Right atrium auricular region (tissue), 2 donors: ENCODE measurements around the gene LRRC71. TPM values are rescaled to one million over a fixed set of nuclear protein-coding genes. Genes with fewer than 3 reads are reported as not detected.

Source experiments
- DNase-seq: peaks from one replicate; pipeline ENCODE4 v3.0.0-alpha.2; 2019; ENCODE audit warnings: low spot score
- H3K27ac ChIP-seq, 2 donors: fragments of 200-600 bp; sonication (generic); 1 replicate in 1 of 2; 2 replicates in 1 of 2; pipeline ENCODE4 v1.5.1; 2016 to 2019
- H3K27me3 ChIP-seq, 2 donors: fragments of 200-600 bp; sonication (generic); one replicate each; pipeline versions ENCODE4 v1.5.1 to v1.6.0; 2017 to 2019
- H3K36me3 ChIP-seq: fragments of 200-600 bp; sonication (generic); one replicate; pipeline ENCODE4 v1.5.1; 2016
- H3K4me1 ChIP-seq, 2 donors: fragments of 200-600 bp; sonication (generic); one replicate each; pipeline versions ENCODE4 v1.5.1 to v1.6.0; 2017 to 2019
- H3K4me3 ChIP-seq, 2 donors: fragments of 200-600 bp; sonication (generic); 1 replicate in 1 of 2; 2 replicates in 1 of 2; pipeline ENCODE4 v1.5.1; 2017 to 2019; ENCODE audit warnings: mild to moderate bottlenecking in 1 of 2, moderate library complexity in 1 of 2
- H3K9me3 ChIP-seq, 2 donors: fragments of 200-600 bp; sonication (generic); one replicate each; pipeline ENCODE4 v1.5.1; 2019
- total RNA-seq, 2 donors: library from RNA; depleted of rRNA; stranded (reverse); fragments of >200 nt; gene quantifications; one replicate each; pipeline ENCODE4 v1.1.0, GENCODE V29; 2016
- TF ChIP-seq, protein P1 (sequence below), 2 donors: fragments of 200-600 bp; sonication (generic); IDR thresholded peaks; one replicate each; pipeline ENCODE4 v1.5.1; 2019; ENCODE audit warnings: antibody characterized with exemption in 2 of 2

The LRRC71 gene
- total RNA-seq, 2 donors from 2014 or later: not detected

DNA sequence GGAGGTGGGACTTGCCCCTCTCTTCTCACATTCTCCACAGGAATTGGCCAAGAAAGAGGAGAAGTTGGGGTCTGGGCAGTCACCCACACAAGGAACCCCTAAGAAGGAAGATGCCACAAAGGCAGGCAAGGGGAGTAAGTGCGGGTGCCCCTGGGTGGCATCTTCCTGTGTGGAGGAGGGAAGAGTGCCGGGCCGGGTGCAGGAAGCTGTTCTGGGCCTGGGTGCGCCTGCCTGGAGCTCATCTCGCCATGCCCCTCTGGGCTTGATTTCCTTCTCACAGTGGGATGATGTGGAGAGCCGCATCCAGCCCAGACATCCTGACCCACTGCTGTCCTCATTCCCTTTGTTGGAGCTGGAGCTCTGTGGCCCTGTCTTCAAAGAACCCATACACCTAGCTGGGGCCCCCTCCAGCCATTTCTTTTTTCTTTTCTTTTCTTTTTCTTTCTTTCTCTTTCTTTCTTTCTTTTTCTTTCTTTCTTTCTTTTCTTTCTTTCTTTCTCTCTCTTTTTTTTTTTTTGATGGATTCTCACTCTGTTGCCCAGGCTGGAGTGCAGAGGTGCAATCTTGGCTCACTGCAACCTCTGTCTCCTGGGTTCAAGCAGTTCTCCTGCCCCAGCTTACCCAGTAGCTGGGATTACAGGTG is 9.3 kb downstream of the LRRC71 start:
- no peaks in the 10 kb centered on the region for H3K9me3 ChIP-seq
- no peaks in the 10 kb centered on the region for H3K36me3 ChIP-seq
- H3K4me3 ChIP-seq: no peak overlapping the region
- H3K27ac ChIP-seq: no peak overlapping the region
- TF ChIP-seq, protein P1, sequence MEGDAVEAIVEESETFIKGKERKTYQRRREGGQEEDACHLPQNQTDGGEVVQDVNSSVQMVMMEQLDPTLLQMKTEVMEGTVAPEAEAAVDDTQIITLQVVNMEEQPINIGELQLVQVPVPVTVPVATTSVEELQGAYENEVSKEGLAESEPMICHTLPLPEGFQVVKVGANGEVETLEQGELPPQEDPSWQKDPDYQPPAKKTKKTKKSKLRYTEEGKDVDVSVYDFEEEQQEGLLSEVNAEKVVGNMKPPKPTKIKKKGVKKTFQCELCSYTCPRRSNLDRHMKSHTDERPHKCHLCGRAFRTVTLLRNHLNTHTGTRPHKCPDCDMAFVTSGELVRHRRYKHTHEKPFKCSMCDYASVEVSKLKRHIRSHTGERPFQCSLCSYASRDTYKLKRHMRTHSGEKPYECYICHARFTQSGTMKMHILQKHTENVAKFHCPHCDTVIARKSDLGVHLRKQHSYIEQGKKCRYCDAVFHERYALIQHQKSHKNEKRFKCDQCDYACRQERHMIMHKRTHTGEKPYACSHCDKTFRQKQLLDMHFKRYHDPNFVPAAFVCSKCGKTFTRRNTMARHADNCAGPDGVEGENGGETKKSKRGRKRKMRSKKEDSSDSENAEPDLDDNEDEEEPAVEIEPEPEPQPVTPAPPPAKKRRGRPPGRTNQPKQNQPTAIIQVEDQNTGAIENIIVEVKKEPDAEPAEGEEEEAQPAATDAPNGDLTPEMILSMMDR (IDR thresholded peaks at IDR 0.05): no peak
- peaks cover 4 to 13% of the 10 kb centered on the region in 2 donors for H3K27me3 ChIP-seq
- no peak for DNase-seq
- H3K4me1 ChIP-seq: peaks cover 0 to 19% of the 10 kb centered on the region in 2 donors

DNA sequence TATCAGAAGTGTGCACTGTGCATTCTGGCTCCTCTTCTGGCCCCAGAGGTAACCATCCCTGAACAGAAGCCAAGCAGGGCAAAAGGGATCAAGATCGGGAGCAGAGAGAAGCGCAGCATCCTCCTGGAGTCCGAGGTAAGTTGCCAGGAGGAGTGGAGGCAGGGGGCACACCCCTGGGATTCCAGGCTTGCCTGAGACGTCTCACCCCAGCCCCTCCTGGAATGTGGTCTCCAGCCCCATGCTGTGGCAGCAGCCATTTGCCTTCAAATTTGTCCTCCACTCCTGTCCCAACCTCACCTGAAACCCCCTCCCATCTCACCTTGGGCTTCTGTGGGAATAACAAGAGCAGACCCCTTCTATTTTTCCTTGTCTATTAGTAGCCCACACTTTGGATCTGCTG is 10.1 kb downstream of the LRRC71 start:
- TF ChIP-seq, protein P1 (IDR thresholded peaks at IDR 0.05): no peak
- no peak overlapping the region for H3K4me3 ChIP-seq

DNA sequence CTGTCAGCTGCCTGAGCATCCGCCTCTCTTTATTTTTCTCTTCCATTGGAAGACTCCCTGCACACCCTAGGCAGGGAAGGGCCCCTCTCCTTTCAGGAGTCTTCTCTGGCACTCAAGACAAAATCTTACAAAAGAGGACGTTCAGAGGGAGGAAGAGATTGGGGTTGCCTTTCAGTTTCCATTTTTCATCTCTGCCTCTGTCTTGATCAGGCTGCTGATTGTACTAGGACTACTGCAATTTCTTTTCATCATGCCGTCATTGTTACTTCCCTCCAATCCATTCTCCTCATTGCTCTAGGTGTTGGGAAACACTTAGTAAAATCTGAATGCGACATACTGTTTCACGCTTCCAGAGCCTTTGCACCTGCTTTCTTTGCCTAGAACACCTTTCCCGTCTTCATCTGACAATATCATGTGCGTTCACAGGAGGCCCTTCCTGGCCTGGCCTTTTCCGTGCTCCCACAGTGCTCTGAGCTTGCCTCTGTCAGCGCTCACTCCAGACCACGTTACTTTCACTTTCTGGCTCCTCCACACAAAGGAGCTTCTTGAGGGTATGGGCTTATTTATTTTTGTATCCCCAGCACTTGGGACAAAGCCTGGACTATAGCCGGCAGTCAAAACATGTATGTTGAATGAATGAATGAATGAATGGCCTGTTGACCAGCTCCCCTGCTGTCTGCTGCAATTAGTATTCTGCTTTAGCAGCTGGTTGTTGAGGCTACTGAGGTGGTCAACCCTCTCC is 10.9 kb downstream of the LRRC71 start:
- TF ChIP-seq, protein P1 (IDR thresholded peaks at IDR 0.05): no peak
- H3K4me3 ChIP-seq: peak overlapping the region in 1 of 2 donors; percentile 1
- peaks cover 0 to 19% of the 10 kb centered on the region in 2 donors for H3K4me1 ChIP-seq
- no peaks in the 10 kb centered on the region for H3K9me3 ChIP-seq
- peaks cover 0 to 7% of the 10 kb centered on the region in 2 donors for H3K27me3 ChIP-seq
- H3K27ac ChIP-seq: no peak overlapping the region
- peaks cover 6% of the 10 kb centered on the region for H3K36me3 ChIP-seq
- DNase-seq: no peak

More for the DNA sequence above, 10.1 kb downstream of the LRRC71 start:
- Histone ChIP-seq H3K36me3 (no peaks in the 10 kb centered on the region), H3K27me3 (peaks cover 0 to 9% of the 10 kb centered on the region in 2 donors), H3K9me3 (no peaks in the 10 kb centered on the region), H3K27ac (no peak overlapping the region), H3K4me1 (peaks cover 0 to 19% of the 10 kb centered on the region in 2 donors)
- DNase-seq: no peak

DNA sequence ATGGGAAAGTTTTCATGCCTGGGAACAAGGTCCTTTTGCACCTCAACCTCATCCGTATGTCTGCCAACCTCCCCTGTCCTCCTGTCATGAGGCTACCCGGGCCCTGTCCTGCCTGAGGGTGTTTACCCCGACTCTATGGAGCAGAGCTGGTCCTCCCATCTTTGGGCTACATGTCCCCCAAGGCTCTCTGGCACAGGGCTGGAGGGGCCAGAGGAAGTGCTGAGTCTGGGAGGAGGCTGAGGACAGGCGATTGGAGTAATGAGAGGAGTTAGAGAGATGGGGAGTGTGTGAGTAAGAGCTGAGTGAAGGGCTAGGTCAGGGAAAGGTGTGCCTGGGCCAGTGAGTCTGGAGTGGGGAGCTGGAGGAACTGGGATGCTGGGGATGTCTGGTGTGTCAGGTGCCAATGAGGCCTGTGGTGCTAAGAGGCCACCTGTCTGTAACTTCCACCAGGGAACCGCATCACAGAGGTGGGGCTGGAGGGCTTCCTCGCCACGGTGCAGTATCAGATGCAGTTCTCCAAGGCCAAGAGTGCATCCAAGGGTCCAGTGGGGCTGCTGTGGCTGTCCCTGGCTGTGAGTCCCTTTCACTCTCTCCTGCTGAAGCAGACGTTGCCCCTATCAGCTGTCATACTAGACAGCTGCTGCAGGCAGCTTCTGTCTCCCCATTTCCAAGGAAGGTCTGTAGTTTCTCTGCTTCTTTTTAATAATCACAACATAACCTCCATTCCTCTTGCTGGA is 11.7 kb downstream of the LRRC71 start:
- Histone ChIP-seq H3K36me3 (peaks cover 13% of the 10 kb centered on the region), H3K9me3 (no peaks in the 10 kb centered on the region), H3K27ac (no peak overlapping the region), H3K4me1 (peaks cover 0 to 19% of the 10 kb centered on the region in 2 donors), H3K4me3 (no peak overlapping the region), H3K27me3 (peaks cover 0 to 4% of the 10 kb centered on the region in 2 donors)
- TF ChIP-seq, protein P1 (IDR thresholded peaks at IDR 0.05): no peak
- DNase-seq: no peak

DNA sequence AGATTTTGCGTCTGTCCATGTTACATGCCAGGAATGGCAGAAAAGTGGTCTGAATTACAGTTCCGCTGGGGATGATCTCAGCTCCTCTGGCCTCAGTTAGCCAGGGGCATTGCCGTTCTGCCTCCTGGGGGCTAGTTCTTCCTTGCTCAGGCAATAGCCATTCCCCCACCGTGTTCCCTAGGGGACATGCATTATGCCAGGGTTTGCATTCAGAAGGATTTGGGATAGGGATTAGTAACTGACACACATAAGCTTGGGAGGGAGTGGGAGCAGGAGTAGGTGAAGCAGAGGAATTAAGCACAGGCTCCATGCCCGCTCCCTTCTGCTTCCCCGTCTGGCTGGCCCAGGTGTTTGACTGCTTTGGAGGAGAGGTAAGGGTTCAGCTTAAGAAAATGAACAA is 12.7 kb downstream of the LRRC71 start:
- DNase-seq: no peak

More for the DNA sequence above, 12.7 kb downstream of the LRRC71 start:
- H3K36me3 ChIP-seq: peaks cover 20% of the 10 kb centered on the region
- peaks cover 0 to 10% of the 10 kb centered on the region in 2 donors for H3K4me1 ChIP-seq
- H3K9me3 ChIP-seq: no peaks in the 10 kb centered on the region
- no peak overlapping the region for H3K4me3 ChIP-seq
- H3K27ac ChIP-seq: no peak overlapping the region
- H3K27me3 ChIP-seq: no peaks in the 10 kb centered on the region
- TF ChIP-seq, protein P1 (IDR thresholded peaks at IDR 0.05): no peak
